GM18907 (cell line): ENCODE measurements around the gene RPS26.
"Not testable (repeated sequence)": the region's sequence is repeated elsewhere in the genome, so short reads cannot be mapped to it uniquely, and the experiment has no call there.

ENCODE experiments used
- ATAC-seq: cut with Tn5 transposase; IDR thresholded peaks from one replicate; pipeline ENCODE4 v1.9.1; 2021; ENCODE audit warnings: mild to moderate bottlenecking, moderate library complexity; ENCODE audit not compliant: unreplicated experiment

The RPS26 gene

GRCh38 chr12:56041552-56042429 lies at the start of gene RPS26:
RPS26 (plus strand) TSS chr12:56041918; CDS start chr12:56042167, 249 bp downstream.
- peak; percentile 92 for ATAC-seq

- no peak for ATAC-seq
These were observed 48.4 kb upstream of the RPS26 start for GRCh38 chr12:55993230-55993853.

DNA sequence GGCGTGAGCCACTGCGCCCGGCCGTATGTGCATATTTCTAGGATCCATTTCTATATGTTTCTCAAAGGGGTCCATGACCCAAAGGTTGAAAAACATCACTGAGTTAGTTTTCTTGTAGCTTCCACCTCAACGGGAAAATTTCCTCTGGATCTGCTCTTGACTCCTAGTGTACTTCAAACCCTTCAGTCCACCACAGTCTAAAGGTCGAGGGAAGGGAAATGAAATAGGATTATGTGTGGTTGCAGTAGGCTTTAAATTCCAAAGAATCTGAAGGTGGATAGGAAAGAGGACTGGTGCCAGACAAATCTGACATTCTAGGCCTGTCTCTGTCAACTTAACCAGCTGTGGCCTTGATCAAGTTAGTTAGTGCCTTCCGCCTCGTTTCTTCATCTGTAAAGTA lies 46.4 kb upstream of the RPS26 start:
- no peak for ATAC-seq

GRCh38 chr12:55996201-55996714 lies 45.5 kb upstream of the RPS26 start:
- ATAC-seq: no peak

DNA sequence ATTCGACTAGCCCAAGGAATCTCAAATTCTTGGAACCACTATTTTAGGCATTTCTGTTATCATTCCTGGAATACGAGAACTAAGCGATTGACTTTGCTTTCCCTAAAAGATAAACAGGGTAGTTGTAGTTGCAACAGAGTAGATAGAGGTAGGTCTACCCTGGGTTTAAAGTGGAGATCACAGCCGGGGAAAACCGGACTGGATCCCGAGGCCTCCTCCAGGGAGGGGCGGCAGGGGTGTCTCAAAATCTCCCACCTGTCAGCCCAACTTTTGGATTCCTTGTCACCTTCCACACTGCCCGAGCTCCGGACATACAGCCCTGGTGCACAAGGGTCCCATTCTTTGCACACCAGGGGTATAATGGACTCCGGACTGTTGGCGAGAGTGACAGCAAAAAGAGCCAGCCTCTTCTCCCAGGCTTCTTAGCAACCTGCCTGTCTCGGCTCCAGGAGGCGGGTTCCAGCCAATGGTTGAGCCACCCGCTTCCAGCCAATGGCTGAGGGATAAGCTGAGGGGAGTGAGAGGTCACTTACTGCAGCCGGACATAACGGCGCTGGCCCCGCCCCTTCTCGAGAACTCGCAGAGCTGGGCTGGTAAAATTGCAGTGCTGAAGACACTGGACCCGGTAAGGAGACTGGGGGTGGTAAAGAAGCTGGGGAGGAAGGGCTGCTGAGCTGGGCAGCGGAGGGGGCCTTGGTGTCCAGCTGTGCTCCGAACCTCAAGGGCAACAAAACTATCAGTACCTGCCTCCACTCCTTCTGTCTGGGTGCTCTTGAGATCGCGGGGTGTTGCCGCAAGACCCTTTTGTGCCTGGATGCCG lies 44.8 kb upstream of the RPS26 start, which contains the start of gene SUOX:
Gene SUOX, plus strand, starts transcription at position 562 of the 820 bp plus-strand sequence. CDS start 4,946 bp downstream, outside the sequence.
- peak; percentile 99 for ATAC-seq

DNA sequence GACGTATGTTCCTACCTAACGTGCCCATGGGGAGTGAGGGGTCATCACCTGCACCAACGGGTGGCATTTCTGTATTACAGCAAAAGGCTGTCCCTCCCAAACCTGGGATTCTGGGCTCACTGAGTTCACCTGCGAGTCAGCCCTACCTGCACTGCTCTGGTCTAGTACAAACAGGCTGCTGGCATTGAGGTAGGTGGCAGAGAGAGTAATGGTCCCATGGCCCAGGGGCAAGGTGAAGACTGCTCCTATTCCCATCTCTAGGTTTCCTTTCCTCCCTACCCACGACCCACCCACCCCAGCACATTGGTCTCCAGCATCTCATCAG lies 44.2 kb upstream of the RPS26 start:
- ATAC-seq: peak; percentile 2

DNA sequence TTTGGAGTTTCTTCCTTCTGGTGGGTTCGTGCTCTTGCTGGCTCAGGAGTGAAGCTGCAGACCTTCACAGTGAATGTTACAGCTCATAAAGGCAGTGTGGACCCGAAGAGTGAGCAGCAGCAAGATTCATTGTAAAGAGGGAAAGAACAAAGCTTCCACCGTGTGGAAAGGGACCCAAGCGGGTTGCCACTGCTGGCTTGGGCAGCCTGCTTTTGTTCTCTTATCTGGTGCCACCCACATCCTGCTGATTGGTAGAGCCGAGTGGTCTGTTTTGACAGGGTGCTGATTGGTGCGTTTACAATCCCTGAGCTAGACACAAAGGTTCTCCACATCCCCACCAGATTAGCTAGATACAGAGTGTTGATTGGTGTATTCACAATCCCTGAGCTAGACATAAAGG lies 42.2 kb upstream of the RPS26 start:
- not testable (repeated sequence) for ATAC-seq

- not testable (repeated sequence) for ATAC-seq
These were observed 41.6 kb upstream of the RPS26 start for GRCh38 chr12:55999999-56000540.

- ATAC-seq: no peak
These were observed 40.1 kb upstream of the RPS26 start for GRCh38 chr12:56001487-56002100.

- ATAC-seq: not testable (repeated sequence)
These were observed 38.3 kb upstream of the RPS26 start for GRCh38 chr12:56003376-56003775.

DNA sequence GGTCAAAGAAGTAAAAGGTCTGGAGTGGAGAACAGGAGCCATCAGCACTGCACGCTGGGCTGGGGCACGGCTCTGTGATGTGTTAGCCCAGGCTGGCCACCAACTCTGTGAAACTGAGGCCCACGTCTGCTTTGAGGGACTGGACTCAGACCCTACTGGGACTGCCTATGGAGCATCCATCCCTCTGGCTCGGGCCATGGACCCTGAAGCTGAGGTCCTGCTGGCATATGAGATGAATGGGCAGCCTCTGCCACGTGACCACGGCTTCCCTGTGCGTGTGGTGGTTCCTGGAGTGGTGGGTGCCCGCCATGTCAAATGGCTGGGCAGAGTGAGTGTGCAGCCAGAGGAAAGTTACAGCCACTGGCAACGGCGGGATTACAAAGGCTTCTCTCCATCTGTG lies 37.5 kb upstream of the RPS26 start:
- no peak for ATAC-seq

DNA sequence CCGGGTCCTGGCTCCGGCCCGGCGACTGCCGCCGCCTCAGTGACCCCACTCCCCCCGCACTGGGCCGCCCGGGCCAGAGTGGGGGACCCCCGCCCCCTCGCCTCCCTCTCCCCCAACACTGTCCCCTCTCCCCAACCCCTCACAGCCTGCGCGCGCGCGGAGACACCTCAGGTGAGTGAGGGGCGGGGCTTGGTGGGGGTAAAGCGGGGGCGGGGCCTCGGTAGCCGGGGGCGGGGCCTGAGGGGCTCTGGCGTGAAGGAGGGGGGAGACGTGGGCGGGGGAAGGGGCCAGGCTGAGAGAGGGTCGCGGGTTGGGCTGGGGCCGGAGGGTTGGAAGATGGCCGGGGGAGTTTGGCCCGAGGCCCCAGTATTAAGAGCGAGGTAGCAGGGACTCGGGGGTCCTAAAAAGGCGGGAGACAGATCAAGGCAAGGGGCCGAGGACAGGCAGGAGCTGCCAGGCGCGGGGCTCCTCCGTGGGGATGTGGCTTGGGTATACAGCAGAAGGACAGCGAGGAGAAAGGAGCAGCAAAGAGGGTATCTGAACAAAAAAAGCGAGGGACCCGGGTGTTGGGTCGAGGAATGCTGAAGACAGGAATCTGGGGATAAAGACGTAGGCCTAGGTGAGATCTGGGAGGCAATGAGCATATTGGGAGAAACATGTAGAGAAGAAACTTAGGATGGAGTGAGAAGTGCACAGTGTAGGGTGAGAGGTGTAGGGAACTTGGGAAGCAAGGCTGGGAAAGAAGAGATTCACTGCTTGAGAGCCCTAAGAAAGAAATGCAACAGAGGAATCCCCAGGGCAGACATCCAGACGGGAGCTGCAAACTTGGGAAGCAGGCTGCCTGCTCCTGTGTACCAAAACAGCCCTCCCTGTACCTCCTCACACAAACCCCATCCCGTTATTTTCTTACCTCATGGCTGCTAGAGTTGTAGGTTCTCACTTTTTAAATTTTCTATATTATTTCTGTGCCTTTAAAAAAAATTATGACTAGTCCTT lies 33.9 kb upstream of the RPS26 start:
- ATAC-seq: peak; percentile 40

GRCh38 chr12:56010111-56010570 lies 31.6 kb upstream of the RPS26 start:
- ATAC-seq: no peak

GRCh38 chr12:56011509-56012090 lies 30.1 kb upstream of the RPS26 start:
- no peak for ATAC-seq

DNA sequence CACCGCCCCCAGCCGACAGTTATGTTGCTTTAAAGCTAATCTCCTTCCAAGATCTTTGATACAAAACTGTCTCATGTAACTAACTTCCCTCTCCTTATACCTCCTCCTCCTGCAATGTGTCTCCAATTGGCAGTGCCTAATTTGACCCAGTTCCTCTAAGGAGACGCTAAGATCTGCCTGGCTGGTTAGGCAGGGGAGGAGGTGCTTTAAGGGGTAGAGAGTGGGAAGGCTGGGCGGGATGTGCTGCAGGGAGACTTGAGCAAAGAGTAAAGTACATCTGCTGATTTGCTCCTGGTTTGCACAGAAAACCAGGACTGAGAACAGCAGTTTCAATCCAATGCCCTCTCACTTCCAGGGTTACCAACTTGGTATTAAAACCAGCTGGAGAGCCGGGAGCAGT lies 28.2 kb upstream of the RPS26 start:
- ATAC-seq: no peak

GRCh38 chr12:56014205-56014604 lies 27.5 kb upstream of the RPS26 start:
- no peak for ATAC-seq

- ATAC-seq: no peak
These were observed 24.5 kb upstream of the RPS26 start for GRCh38 chr12:56017181-56017580.

DNA sequence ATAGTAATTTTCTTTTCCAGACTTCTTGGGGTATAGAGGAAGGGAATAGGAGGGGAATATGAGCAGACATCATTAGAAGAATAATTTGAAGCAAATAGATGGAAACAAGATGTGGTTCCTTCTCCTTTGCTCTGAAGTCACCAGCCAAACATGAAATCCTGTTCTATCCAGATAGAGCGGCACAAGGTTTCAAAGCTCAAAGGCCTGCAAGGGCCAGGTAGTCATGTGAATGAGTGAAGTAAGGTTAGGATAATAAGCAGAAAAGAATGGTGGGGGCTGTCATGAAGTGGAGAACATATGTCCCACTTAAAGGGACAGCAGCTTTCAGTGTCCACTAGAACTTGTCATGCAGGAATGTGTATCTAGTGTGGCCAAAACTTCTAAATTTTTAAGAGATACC lies 23.4 kb upstream of the RPS26 start:
- no peak for ATAC-seq
